ENCODE results near the gene ANKRD36C. TPM values are rescaled to one million over a fixed set of nuclear protein-coding genes. Genes with fewer than 3 reads are reported as not detected.
"Not testable (repeated sequence)": the region's sequence is repeated elsewhere in the genome, so short reads cannot be mapped to it uniquely, and the experiment has no call there.

ANKRD36C gene
- total RNA-seq, 1 donor from 2014 or later: 44.4 TPM

DNA sequence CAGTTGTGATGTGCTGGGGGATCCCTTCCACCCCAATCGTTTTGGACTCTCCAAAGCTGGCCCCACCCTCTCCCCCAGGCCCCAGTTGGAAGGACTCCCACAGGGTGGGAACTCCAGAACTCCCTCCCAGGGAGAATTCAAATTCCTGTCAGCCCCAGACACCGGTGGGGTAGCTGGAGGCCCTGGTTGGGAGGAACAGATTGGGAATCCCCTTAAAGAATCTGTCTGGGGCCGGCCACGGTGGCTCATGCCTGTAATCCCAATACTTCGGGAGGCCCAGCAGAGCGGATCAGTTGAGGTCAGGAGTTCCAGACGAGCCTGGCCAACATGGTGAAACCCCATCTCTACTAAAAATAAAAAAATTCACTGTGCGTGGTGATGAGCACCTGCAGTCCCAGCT, 155.5 kb downstream of the ANKRD36C start:
- H3K36me3 ChIP-seq: no peaks in the 10 kb centered on the region
- Mint-ChIP-seq H3K4me3 (no peak overlapping the region), H3K4me1 (no peaks in the 10 kb centered on the region), H3K9me3 (peaks cover 7% of the 10 kb centered on the region), H3K27me3 (ENCODE audit: insufficient read depth, low read depth) (no peaks in the 10 kb centered on the region), H3K36me3 (peaks cover 24% of the 10 kb centered on the region), H3K27ac (no peak overlapping the region)
- H3K27me3 ChIP-seq: no peaks in the 10 kb centered on the region
- no peak overlapping the region for H3K4me3 ChIP-seq
- H3K4me1 ChIP-seq: no peaks in the 10 kb centered on the region
- no peak for TF ChIP-seq EZH2phosphoT487 (IDR thresholded peaks at IDR 0.05)
- TF ChIP-seq EZH2 (IDR thresholded peaks at IDR 0.05): no peak
- TF ChIP-seq, protein P1, sequence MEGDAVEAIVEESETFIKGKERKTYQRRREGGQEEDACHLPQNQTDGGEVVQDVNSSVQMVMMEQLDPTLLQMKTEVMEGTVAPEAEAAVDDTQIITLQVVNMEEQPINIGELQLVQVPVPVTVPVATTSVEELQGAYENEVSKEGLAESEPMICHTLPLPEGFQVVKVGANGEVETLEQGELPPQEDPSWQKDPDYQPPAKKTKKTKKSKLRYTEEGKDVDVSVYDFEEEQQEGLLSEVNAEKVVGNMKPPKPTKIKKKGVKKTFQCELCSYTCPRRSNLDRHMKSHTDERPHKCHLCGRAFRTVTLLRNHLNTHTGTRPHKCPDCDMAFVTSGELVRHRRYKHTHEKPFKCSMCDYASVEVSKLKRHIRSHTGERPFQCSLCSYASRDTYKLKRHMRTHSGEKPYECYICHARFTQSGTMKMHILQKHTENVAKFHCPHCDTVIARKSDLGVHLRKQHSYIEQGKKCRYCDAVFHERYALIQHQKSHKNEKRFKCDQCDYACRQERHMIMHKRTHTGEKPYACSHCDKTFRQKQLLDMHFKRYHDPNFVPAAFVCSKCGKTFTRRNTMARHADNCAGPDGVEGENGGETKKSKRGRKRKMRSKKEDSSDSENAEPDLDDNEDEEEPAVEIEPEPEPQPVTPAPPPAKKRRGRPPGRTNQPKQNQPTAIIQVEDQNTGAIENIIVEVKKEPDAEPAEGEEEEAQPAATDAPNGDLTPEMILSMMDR (IDR thresholded peaks at IDR 0.05): no peak
- no peaks in the 10 kb centered on the region for H4K20me1 ChIP-seq (ENCODE audit: low read depth)
- no peak for DNase-seq (ENCODE audit: low spot score)
- H2AFZ ChIP-seq (replicated peaks): no peak overlapping the region
- no peaks in the 10 kb centered on the region for H3K9me3 ChIP-seq (ENCODE audit: low read depth)
- H3K9ac ChIP-seq: no peak overlapping the region
- no peaks in the 10 kb centered on the region for H3K79me2 ChIP-seq (ENCODE audit: low read depth)
- no peak overlapping the region for H3K4me2 ChIP-seq
- no peaks in the 10 kb centered on the region for H3F3A ChIP-seq (ENCODE audit: low read depth)
- H3K27ac ChIP-seq: no peak overlapping the region

DNA sequence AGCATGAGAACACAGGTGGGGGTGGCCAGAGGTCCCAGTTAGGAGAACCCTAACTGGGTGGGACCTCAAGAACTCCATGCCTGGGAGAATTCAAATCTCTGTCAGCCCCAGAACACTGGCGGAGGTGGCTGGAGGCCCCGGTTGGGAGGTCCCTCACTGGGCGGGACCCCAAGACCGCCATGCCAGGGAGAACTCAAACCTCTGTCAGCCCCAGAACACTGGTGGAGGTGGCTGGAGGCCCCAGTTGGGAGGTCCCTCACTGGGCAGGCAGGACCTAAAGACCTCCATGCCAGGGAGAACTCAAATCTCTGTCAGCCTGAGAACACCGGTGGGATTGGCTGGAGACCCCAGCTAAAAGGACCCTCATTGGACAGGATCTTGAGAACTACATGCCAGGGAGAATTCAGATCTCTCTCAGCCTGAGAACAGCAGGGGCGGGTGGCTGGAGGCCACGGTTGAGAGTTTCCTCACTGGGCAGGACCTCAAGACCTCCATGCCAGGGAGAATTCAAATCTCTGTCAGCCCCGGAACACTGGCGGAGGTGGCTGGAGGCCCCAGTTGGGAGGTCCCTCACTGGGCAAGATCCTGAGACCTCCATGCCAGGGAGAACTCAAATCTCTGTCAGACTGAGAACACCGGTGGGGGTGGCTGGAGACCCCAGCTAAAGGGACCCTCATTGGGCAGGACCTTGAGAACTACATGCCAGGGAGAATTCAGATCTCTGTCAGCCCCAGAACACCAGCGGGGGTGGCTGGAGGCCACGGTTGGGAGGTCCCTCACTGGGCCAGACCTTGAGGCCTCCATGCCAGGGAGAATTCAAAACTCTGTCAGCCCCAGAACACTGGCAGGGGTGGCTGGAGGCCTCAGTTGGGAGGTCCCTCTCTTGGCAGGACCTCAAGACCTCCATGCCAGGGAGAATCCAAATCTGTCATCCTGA, 157.3 kb downstream of the ANKRD36C start:
- not testable (repeated sequence) for H3K9me3 ChIP-seq (ENCODE audit: low read depth); H3K27me3 ChIP-seq; DNase-seq (ENCODE audit: low spot score); H3K4me2 ChIP-seq; H3K27me3 Mint-ChIP-seq (ENCODE audit: insufficient read depth, low read depth); H3K4me3 Mint-ChIP-seq; H3K4me1 ChIP-seq; H3K27ac ChIP-seq; H3K36me3 ChIP-seq; H3K27ac Mint-ChIP-seq; H3K4me1 Mint-ChIP-seq; H3K79me2 ChIP-seq (ENCODE audit: low read depth); H3K9ac ChIP-seq; H3F3A ChIP-seq (ENCODE audit: low read depth); H3K4me3 ChIP-seq; H2AFZ ChIP-seq (replicated peaks); H4K20me1 ChIP-seq (ENCODE audit: low read depth)
- Mint-ChIP-seq H3K36me3 (peaks cover 35% of the 10 kb centered on the region), H3K9me3 (peaks cover 14% of the 10 kb centered on the region)

DNA sequence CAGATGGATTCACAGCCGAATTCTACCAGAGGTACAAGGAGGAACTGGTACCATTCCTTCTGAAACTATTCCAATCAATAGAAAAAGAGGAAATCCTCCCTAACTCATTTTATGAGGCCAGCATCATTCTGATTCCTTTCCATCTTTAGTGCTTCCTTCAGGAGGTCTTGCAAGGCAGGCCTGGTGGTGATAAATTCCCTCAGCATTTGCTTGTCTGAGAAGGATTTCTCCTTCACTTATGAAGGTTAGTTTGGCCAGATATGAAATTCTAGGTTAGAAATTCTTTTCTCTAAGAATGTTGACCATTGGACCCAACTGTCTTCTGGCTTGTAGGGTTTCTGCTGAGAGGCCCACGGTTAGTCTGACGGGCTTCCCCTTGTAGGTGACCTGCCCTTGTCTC, 167.4 kb downstream of the ANKRD36C start:
- Mint-ChIP-seq H3K36me3 (peaks cover 34% of the 10 kb centered on the region), H3K9me3 (peaks cover 55% of the 10 kb centered on the region)
- H3K27me3 ChIP-seq; H3K4me3 Mint-ChIP-seq; H3K4me2 ChIP-seq; DNase-seq (ENCODE audit: low spot score); H2AFZ ChIP-seq (replicated peaks); H3K9ac ChIP-seq; H3K4me3 ChIP-seq; H4K20me1 ChIP-seq (ENCODE audit: low read depth); H3K27me3 Mint-ChIP-seq (ENCODE audit: insufficient read depth, low read depth); H3K4me1 ChIP-seq; H3K79me2 ChIP-seq (ENCODE audit: low read depth); H3K4me1 Mint-ChIP-seq; H3K36me3 ChIP-seq; H3K27ac ChIP-seq; H3K27ac Mint-ChIP-seq; H3F3A ChIP-seq (ENCODE audit: low read depth): not testable (repeated sequence)
- H3K9me3 ChIP-seq (ENCODE audit: low read depth): peaks cover 40% of the 10 kb centered on the region

DNA sequence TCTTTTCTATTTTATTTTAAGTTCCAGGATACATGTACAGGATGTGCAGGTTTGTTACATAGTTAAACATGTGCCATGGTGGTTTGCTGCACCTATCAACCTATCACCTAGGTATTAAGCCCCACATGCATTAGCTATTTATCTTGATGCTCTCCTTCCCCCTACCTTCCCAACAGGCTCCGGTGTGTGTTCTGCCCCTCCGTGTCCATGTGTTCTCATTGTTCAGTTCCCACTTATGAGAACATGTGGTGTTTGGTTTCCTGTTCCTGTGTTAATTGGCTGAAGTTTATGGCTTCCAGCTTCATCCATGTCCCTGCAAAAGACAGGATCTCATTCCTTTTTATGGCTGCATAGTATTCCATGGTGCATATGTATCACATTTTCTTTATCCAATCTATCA, 174.1 kb downstream of the ANKRD36C start:
- H3F3A ChIP-seq (ENCODE audit: low read depth); H3K4me3 Mint-ChIP-seq; H3K36me3 Mint-ChIP-seq; H3K4me1 ChIP-seq; H3K27ac Mint-ChIP-seq; H2AFZ ChIP-seq (replicated peaks); H3K36me3 ChIP-seq; H3K27me3 Mint-ChIP-seq (ENCODE audit: insufficient read depth, low read depth); DNase-seq (ENCODE audit: low spot score); H3K79me2 ChIP-seq (ENCODE audit: low read depth); H3K4me2 ChIP-seq; H3K4me1 Mint-ChIP-seq; H3K27ac ChIP-seq; H4K20me1 ChIP-seq (ENCODE audit: low read depth); H3K9ac ChIP-seq; H3K4me3 ChIP-seq; H3K27me3 ChIP-seq: not testable (repeated sequence)
- H3K9me3 Mint-ChIP-seq: peaks cover 56% of the 10 kb centered on the region
- H3K9me3 ChIP-seq (ENCODE audit: low read depth): peaks cover 39% of the 10 kb centered on the region

DNA sequence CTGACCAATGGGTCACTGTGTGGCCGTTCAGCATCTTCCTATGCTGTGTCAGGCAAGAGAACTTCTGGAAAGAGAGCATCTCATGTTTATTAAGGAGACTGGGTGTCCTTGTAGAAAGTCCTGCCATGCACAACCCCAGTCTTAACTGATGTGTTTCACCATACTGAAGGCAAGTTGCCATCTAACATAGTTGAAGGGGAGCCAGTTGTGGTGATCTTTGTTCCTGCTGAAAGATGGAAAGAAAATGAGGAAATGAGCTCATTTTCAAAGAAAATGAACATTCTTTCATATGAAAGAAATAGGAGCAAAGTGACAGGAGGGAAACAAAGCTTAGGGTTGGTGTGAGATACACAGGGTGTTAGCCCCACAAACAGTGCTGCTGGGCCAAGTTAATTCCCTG, 178.3 kb downstream of the ANKRD36C start:
- not testable (repeated sequence) for H3K27me3 Mint-ChIP-seq (ENCODE audit: insufficient read depth, low read depth)

More for the DNA sequence above, 178.3 kb downstream of the ANKRD36C start:
- H3K4me3 Mint-ChIP-seq; H3K27ac ChIP-seq; H3K27me3 ChIP-seq; H4K20me1 ChIP-seq (ENCODE audit: low read depth); H3K4me1 Mint-ChIP-seq; H3K27ac Mint-ChIP-seq; H2AFZ ChIP-seq (replicated peaks); H3K36me3 ChIP-seq; H3K4me1 ChIP-seq; DNase-seq (ENCODE audit: low spot score); H3K79me2 ChIP-seq (ENCODE audit: low read depth); H3F3A ChIP-seq (ENCODE audit: low read depth); H3K9ac ChIP-seq; H3K4me2 ChIP-seq; H3K4me3 ChIP-seq: not testable (repeated sequence)
- Mint-ChIP-seq H3K9me3 (peaks cover 32% of the 10 kb centered on the region), H3K36me3 (peaks cover 11% of the 10 kb centered on the region)
- H3K9me3 ChIP-seq (ENCODE audit: low read depth): peaks cover 23% of the 10 kb centered on the region
